Mucosa of descending colon (tissue), 3 donors: ENCODE results near the gene CD36. TPM values are rescaled to one million over a fixed set of nuclear protein-coding genes. Genes with fewer than 3 reads are reported as not detected.

ENCODE experiments used
- ATAC-seq: fragments of 200-7000 bp; cut with Tn5 transposase; one replicate; pipeline ENCODE4 v1.9.1; 2020; ENCODE audit warnings: mild to moderate bottlenecking, moderate library complexity
- DNase-seq, 3 donors: peaks; one replicate each; pipeline ENCODE4 v3.0.0-alpha.2; 2020
- H3K36me3 ChIP-seq: fragments of 200-600 bp; one replicate; pipeline ENCODE4 v1.8.0; 2021; ENCODE audit warnings: low read depth, mild to moderate bottlenecking
- H3K4me1 ChIP-seq: fragments of 200-600 bp; one replicate; pipeline ENCODE4 v1.8.0; 2021; ENCODE audit warnings: low read depth, mild to moderate bottlenecking
- H3K4me3 ChIP-seq: fragments of 200-600 bp; one replicate; pipeline ENCODE4 v1.8.0; 2021; ENCODE audit warnings: mild to moderate bottlenecking
- H3K9me3 ChIP-seq: fragments of 200-600 bp; one replicate; pipeline ENCODE4 v1.8.0; 2021; ENCODE audit warnings: mild to moderate bottlenecking
- CTCF ChIP-seq: fragments of 200-600 bp; IDR thresholded peaks from one replicate; pipeline ENCODE4 v1.8.0; 2022; ENCODE audit warnings: antibody characterized with exemption, mild to moderate bottlenecking
- intact Hi-C, 2 donors: fragments of 100-400 bp; cut with DNase I in 1 of 2; cut with micrococcal nuclease in 1 of 2; formaldehyde crosslinking; loops; one replicate each; pipeline versions ENCODE4 v1.11.0 to v1.11.1; 2022; cut with DNase I, micrococcal nuclease
- total RNA-seq, 3 donors: library from RNA; stranded (reverse); fragmentation: NEBNext Ultra II Directional in 2 of 3; extraction: Animal tissue kit (Norgen Biotek cat#: 25700) in 2 of 3; gene quantifications; one replicate each; pipeline versions ENCODE4 v1.2.1 to v1.2.4, GENCODE V29; 2021 to 2023
- donor health status: DM: no; HTN: no; CAD: no; lungs with moderate emphysema.
- donor health status: DM: no; HTN: no; CAD: no.
- donor health status: DM: no; HTN: yes; CAD: no.

CD36 gene
- total RNA-seq, 3 donors from 2014 or later: 18.4 to 34.4 (median 25.0) TPM

DNA sequence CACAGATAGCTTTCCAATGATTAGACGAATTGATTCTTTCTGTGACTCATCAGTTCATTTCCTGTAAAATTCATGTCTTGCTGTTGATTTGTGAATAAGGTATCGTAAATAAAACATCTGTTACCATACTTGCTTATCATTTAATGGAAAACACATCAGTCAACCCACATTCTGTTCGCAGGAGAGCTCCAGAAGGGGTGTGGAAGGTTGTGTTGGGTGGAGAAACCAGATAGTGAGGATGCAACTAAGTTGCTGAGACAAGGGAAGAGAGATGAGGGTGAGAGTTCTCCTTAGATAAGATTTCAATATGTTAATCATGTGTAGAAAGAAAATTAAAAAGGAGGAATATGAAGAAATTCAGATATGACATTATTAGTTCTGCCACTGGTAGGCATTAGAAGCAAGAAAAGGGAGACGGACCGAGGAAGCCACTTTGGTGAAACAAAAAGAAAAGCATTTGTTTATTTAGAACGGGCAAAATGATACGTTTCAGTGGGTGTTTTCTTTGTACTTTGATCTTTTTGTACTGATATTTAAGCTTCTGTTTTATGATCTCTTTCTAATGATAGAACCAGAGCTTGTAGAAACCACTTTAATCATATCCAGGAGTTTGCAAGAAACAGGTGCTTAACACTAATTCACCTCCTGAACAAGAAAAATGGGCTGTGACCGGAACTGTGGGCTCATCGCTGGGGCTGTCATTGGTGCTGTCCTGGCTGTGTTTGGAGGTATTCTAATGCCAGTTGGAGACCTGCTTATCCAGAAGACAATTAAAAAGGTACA, 7.8 kb downstream of the CD36 start:
- no peak for TF ChIP-seq CTCF
- DNase-seq: no peak

DNA sequence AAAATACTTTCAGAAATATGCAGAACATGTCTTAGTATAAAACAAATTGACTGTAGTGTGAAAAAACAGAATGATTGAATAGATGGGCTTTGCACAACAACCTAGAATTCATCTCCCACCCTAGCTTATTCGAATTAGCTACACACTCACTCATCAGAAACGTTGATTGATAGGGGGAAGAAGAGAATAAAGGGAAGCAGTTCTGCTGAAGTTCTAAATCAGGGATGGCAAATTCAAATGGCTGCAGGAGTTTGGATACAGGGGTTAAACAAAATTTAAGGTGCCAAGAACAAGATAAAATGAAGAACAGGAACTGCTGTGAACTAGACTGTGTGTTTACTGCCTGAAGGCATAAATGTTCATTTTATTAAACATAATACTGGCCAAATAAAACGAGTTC, 9.0 kb downstream of the CD36 start:
- Histone ChIP-seq H3K4me3 (no peak overlapping the region), H3K4me1 (no peaks in the 10 kb centered on the region), H3K9me3 (no peaks in the 10 kb centered on the region), H3K36me3 (no peaks in the 10 kb centered on the region)
- intact Hi-C loops: no loop called here
- ATAC-seq (no peak), DNase-seq (no peak)
- no peak for TF ChIP-seq CTCF

More for the DNA sequence above, 7.8 kb downstream of the CD36 start:
- no peaks in the 10 kb centered on the region for H3K9me3 ChIP-seq
- intact Hi-C loops: no loop called here
- no peaks in the 10 kb centered on the region for H3K4me1 ChIP-seq
- no peak for ATAC-seq
- H3K4me3 ChIP-seq: no peak overlapping the region
- no peaks in the 10 kb centered on the region for H3K36me3 ChIP-seq

DNA sequence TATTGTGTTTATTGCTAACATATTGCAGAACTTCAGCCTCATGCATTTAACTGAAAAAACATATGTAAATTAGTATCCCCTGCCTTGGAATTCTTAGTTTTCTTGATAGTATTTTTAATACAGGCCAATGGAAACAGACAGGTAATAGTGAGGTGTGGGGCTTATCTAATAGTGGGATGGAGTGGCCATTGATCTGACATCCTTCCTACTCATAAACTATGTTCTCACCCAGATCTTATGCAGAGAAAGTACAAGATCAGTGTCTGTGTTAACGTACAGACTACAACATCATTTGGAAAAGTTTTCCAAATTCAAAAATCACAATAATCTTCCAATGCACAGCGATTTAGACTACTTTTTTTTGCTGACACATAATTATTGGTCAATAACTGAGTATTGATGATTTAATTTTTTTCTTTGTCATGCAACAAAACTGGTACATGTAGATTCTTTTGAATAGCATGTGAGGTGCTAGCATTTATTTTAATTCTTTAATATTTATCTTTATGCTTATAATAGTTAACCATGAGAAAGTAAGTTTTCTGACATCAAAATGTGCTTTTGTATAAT, 9.7 kb downstream of the CD36 start:
- H3K4me3 ChIP-seq: no peak overlapping the region

DNA sequence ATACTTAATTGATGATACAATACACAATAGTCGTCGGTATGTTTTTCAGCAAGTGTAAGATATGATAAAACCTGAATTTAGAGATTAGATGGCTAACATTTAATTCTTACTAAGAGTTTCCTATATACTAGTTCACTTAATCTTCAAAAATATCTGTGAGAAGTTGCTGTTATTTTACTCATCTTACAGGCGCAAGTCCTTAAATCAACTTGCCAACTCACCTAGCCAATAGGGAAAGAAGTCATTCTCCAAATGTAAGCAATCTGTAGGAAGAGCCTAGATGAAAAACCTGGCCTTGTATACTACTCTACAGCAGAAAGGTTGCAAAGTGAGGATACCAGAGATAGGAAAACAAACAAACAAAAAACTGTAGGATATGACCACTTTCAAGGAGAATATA, 10.6 kb downstream of the CD36 start:
- Histone ChIP-seq H3K9me3 (no peaks in the 10 kb centered on the region), H3K36me3 (no peaks in the 10 kb centered on the region), H3K4me1 (no peaks in the 10 kb centered on the region), H3K4me3 (no peak overlapping the region)
- ATAC-seq (no peak), DNase-seq (no peak)
- intact Hi-C loops: no loop called here
- no peak for TF ChIP-seq CTCF

More for the DNA sequence above, 9.7 kb downstream of the CD36 start:
- TF ChIP-seq CTCF: no peak
- ATAC-seq (no peak), DNase-seq (no peak)
- no peaks in the 10 kb centered on the region for H3K4me1 ChIP-seq
- intact Hi-C loops: no loop called here
- no peaks in the 10 kb centered on the region for H3K36me3 ChIP-seq
- H3K9me3 ChIP-seq: no peaks in the 10 kb centered on the region

- no peaks in the 10 kb centered on the region for H3K4me1 ChIP-seq
- H3K9me3 ChIP-seq: no peaks in the 10 kb centered on the region
- DNase-seq (no peak), ATAC-seq (no peak)
- intact Hi-C loops: loop anchor here in 1 of 2 donors (10.0 kb wide), 1 partner anchor 225 kb away; no protein-coding TSS in a partner anchor
- no peak for TF ChIP-seq CTCF
- no peak overlapping the region for H3K4me3 ChIP-seq
- no peaks in the 10 kb centered on the region for H3K36me3 ChIP-seq
These were observed 11.6 kb downstream of the CD36 start for GRCh38 chr7:80650030-80650429.
